Esophagus muscularis mucosa (tissue), 4 donors: Measurements from ENCODE around the gene RRBP1. TPM values are rescaled to one million over a fixed set of nuclear protein-coding genes. Genes with fewer than 3 reads are reported as not detected.

Experiments used
- DNase-seq: peaks from one replicate; pipeline ENCODE4 v3.0.0-alpha.2; 2017; ENCODE audit errors: extremely low spot score
- H3K27ac ChIP-seq, 4 donors: fragments of 200-600 bp; sonication (generic); replicated peaks in 1 of 4; 1 replicate in 3 of 4; 2 replicates in 1 of 4; pipeline ENCODE4 v1.5.1; 2016 to 2019; ENCODE audit warnings: mild to moderate bottlenecking in 1 of 4
- H3K27me3 ChIP-seq, 4 donors: fragments of 200-600 bp; sonication (generic); one replicate each; pipeline versions ENCODE4 v1.5.1 to v1.6.0; 2016 to 2019
- H3K36me3 ChIP-seq, 4 donors: fragments of 200-600 bp; sonication (generic); one replicate each; pipeline ENCODE4 v1.5.1; 2016 to 2019
- H3K4me1 ChIP-seq, 4 donors: fragments of 200-600 bp; sonication (generic); one replicate each; pipeline ENCODE4 v1.5.1; 2016 to 2019
- H3K4me3 ChIP-seq, 4 donors: fragments of 200-600 bp; sonication (generic); 1 replicate in 2 of 4; 2 replicates in 2 of 4; pipeline ENCODE4 v1.5.1; 2016 to 2019; ENCODE audit warnings: mild to moderate bottlenecking in 4 of 4, moderate library complexity in 1 of 4
- H3K9me3 ChIP-seq, 4 donors: fragments of 200-600 bp; sonication (generic); 1 replicate in 3 of 4; 2 replicates in 1 of 4; pipeline ENCODE4 v1.5.1; 2016 to 2019
- CTCF ChIP-seq, 3 experiments: fragments of 200-600 bp in 2 of 3; fragments of 450-650 bp in 1 of 3; sonication (generic) in 2 of 3; IDR thresholded peaks; one replicate each; pipeline ENCODE4 v1.5.1; 2017 to 2019; ENCODE audit warnings: antibody characterized with exemption in 3 of 3, mild to moderate bottlenecking in 2 of 3, moderate library complexity in 1 of 3
- EP300 ChIP-seq: sonication (generic); formaldehyde crosslinking; IDR thresholded peaks from one replicate; pipeline ENCODE4 v1.6.1; 2017; ENCODE audit warnings: antibody characterized with exemption
- POLR2A ChIP-seq: fragments of 450-650 bp; IDR thresholded peaks from one replicate; pipeline ENCODE4 v1.6.1; 2017; ENCODE audit warnings: antibody characterized with exemption, moderate library complexity, mild to moderate bottlenecking, low read depth
- POLR2AphosphoS5 ChIP-seq, 2 donors: sonication (generic); formaldehyde crosslinking; IDR thresholded peaks; one replicate each; pipeline ENCODE4 v1.6.1; 2017; ENCODE audit warnings: antibody characterized with exemption in 2 of 2
- WGBS: methylation state at CpG from one replicate; pipeline ENCODE4 v1.1.5; 2018; 5-methylcytosine and 5-hydroxymethylcytosine counted together
- intact Hi-C: fragments of 100-400 bp; cut with DNase I; formaldehyde crosslinking; loops from one replicate; pipeline ENCODE4 v1.15.1; 2023
- total RNA-seq, 4 donors: library from RNA; depleted of rRNA; stranded (reverse); fragments of >200 nt; gene quantifications; one replicate each; pipeline versions ENCODE4 v1.1.0 to v1.2.1, GENCODE V29; 2016

Gene RRBP1
- total RNA-seq, 4 donors from 2014 or later: 61.5 to 86.6 (median 65.4) TPM

GRCh38 chr20:17580895-17581294 is 101.1 kb downstream of the RRBP1 start:
- WGBS: 65% methylated on average over 2 of the region's 2 CpGs
- H3K4me1 ChIP-seq: peaks cover 62 to 100% (median 92%) of the 10 kb centered on the region in 4 donors
- intact Hi-C loops: no loop called here
- TF ChIP-seq POLR2A (no peak), EP300 (no peak), POLR2AphosphoS5 (IDR thresholded peaks at IDR 0.05) (no peak), CTCF (IDR thresholded peaks at IDR 0.05) (no peak)
- H3K9me3 ChIP-seq: no peaks in the 10 kb centered on the region
- peak overlapping the region in 3 of 4 donors; percentile 8 to 92 (median 30) for H3K4me3 ChIP-seq
- H3K27ac ChIP-seq: peak overlapping the region; percentile 46 to 100 (median 79)
- no peak for DNase-seq
- peaks cover 0 to 10% (median 0%) of the 10 kb centered on the region in 4 donors for H3K36me3 ChIP-seq
- no peaks in the 10 kb centered on the region for H3K27me3 ChIP-seq

- WGBS: 71% methylated on average over 3 of the region's 4 CpGs
- intact Hi-C loops: loop anchor here (5.0 kb wide), 1 partner anchor 33 kb away; no protein-coding TSS in a partner anchor
- peak overlapping the region; percentile 62 to 100 (median 97) for H3K27ac ChIP-seq
- H3K27me3 ChIP-seq: no peaks in the 10 kb centered on the region
- H3K9me3 ChIP-seq: no peaks in the 10 kb centered on the region
- peak overlapping the region; percentile 6 to 99 (median 60) for H3K4me3 ChIP-seq
- peaks cover 0 to 10% (median 4%) of the 10 kb centered on the region in 4 donors for H3K36me3 ChIP-seq
- no peak for DNase-seq
- peaks cover 50 to 99% (median 90%) of the 10 kb centered on the region in 4 donors for H3K4me1 ChIP-seq
- TF ChIP-seq EP300: no peak
- TF ChIP-seq POLR2AphosphoS5 (IDR thresholded peaks at IDR 0.05): peak in 1 of 2 donors; percentile 38
Measured at GRCh38 chr20:17579369-17580039, 102.5 kb downstream of the RRBP1 start.

GRCh38 chr20:17576215-17576614 is 105.8 kb downstream of the RRBP1 start:
- H3K4me1 ChIP-seq: peaks cover 52 to 91% (median 85%) of the 10 kb centered on the region in 4 donors
- no peak for DNase-seq
- intact Hi-C loops: loop anchor here (5.0 kb wide), 1 partner anchor 36 kb away; no protein-coding TSS in a partner anchor
- H3K4me3 ChIP-seq: peak overlapping the region; percentile 46 to 99 (median 83)
- peaks cover 0 to 10% (median 4%) of the 10 kb centered on the region in 4 donors for H3K36me3 ChIP-seq
- 51% methylated on average over 8 of the region's 8 CpGs for WGBS
- no peaks in the 10 kb centered on the region for H3K27me3 ChIP-seq
- H3K9me3 ChIP-seq: no peaks in the 10 kb centered on the region
- H3K27ac ChIP-seq: peak overlapping the region; percentile 18 to 100 (median 97)
- TF ChIP-seq POLR2AphosphoS5 (IDR thresholded peaks at IDR 0.05) (peak in 1 of 2 donors; percentile 34), POLR2A (no peak)

- Histone ChIP-seq H3K4me1 (peaks cover 37 to 65% (median 60%) of the 10 kb centered on the region in 4 donors), H3K9me3 (no peaks in the 10 kb centered on the region), H3K36me3 (peaks cover 0 to 8% (median 1%) of the 10 kb centered on the region in 4 donors), H3K27me3 (no peaks in the 10 kb centered on the region), H3K27ac (peak overlapping the region; percentile 94 to 100 (median 100)), H3K4me3 (peak overlapping the region; percentile 74 to 99 (median 96))
- intact Hi-C loops: loop anchor here (5.0 kb wide), 1 partner anchor 36 kb away; no protein-coding TSS in a partner anchor
- 65% methylated on average over 3 of the region's 3 CpGs for WGBS
- TF ChIP-seq EP300 (no peak), POLR2A (no peak), CTCF (IDR thresholded peaks at IDR 0.05) (no peak), POLR2AphosphoS5 (IDR thresholded peaks at IDR 0.05) (no peak)
- no peak for DNase-seq
Measured at GRCh38 chr20:17573463-17573862, 108.6 kb downstream of the RRBP1 start.

- Histone ChIP-seq H3K4me1 (peaks cover 48 to 66% (median 60%) of the 10 kb centered on the region in 4 donors), H3K9me3 (no peaks in the 10 kb centered on the region), H3K4me3 (peak overlapping the region; percentile 74 to 99 (median 96)), H3K27me3 (no peaks in the 10 kb centered on the region), H3K36me3 (peaks cover 0 to 8% (median under 1%) of the 10 kb centered on the region in 4 donors), H3K27ac (peak overlapping the region; percentile 94 to 100 (median 100))
- TF ChIP-seq POLR2AphosphoS5 (IDR thresholded peaks at IDR 0.05) (peak; percentile 32 to 66), EP300 (no peak)
- DNase-seq: no peak
- 32% methylated on average over 7 of the region's 7 CpGs for WGBS
- intact Hi-C loops: loop anchor here (5.0 kb wide), 1 partner anchor 35 kb away; no protein-coding TSS in a partner anchor
Measured at GRCh38 chr20:17572034-17572638, 109.9 kb downstream of the RRBP1 start.

GRCh38 chr20:17571153-17571527 is 110.9 kb downstream of the RRBP1 start:
- TF ChIP-seq POLR2AphosphoS5 (IDR thresholded peaks at IDR 0.05): no peak
- TF ChIP-seq POLR2A: no peak
- TF ChIP-seq CTCF (IDR thresholded peaks at IDR 0.05): no peak
- TF ChIP-seq EP300: no peak
- intact Hi-C loops: loop anchor here (5.0 kb wide), 1 partner anchor 34 kb away; no protein-coding TSS in a partner anchor
- H3K9me3 ChIP-seq: no peaks in the 10 kb centered on the region
- peaks cover 38 to 66% (median 60%) of the 10 kb centered on the region in 4 donors for H3K4me1 ChIP-seq
- H3K36me3 ChIP-seq: peaks cover 0 to 8% (median 0%) of the 10 kb centered on the region in 4 donors
- peak overlapping the region; percentile 94 to 100 (median 100) for H3K27ac ChIP-seq
- peak overlapping the region; percentile 74 to 99 (median 96) for H3K4me3 ChIP-seq
- no peaks in the 10 kb centered on the region for H3K27me3 ChIP-seq
- WGBS: 8% methylated on average over 6 of the region's 6 CpGs
- no peak for DNase-seq
